GM21717 (cell line): ENCODE measurements around the gene HERC2.

ENCODE experiments used
- ATAC-seq: cut with Tn5 transposase; IDR thresholded peaks from one replicate; pipeline ENCODE4 v1.9.1; 2021; ENCODE audit warnings: mild to moderate bottlenecking, moderate library complexity; ENCODE audit not compliant: unreplicated experiment

HERC2 gene

GRCh38 chr15:28114721-28115622 lies 207.0 kb downstream of the HERC2 start:
- ATAC-seq = no peak

- no peak for ATAC-seq
These were observed 207.9 kb downstream of the HERC2 start for GRCh38 chr15:28114114-28114455.

- ATAC-seq = no peak
These were observed 208.4 kb downstream of the HERC2 start for GRCh38 chr15:28113394-28114113.

GRCh38 chr15:28112962-28113361 lies 209.0 kb downstream of the HERC2 start:
- no peak for ATAC-seq

- ATAC-seq = no peak
These were observed 209.7 kb downstream of the HERC2 start for GRCh38 chr15:28112101-28112760.

- no peak for ATAC-seq
These were observed 210.4 kb downstream of the HERC2 start for GRCh38 chr15:28111543-28111942.

GRCh38 chr15:28110481-28110881 lies 211.5 kb downstream of the HERC2 start:
- ATAC-seq = no peak

- no peak for ATAC-seq
These were observed 212.1 kb downstream of the HERC2 start for GRCh38 chr15:28109626-28110455.

GRCh38 chr15:28107904-28108275 lies 214.1 kb downstream of the HERC2 start:
- no peak for ATAC-seq

- no peak for ATAC-seq
These were observed 214.7 kb downstream of the HERC2 start for GRCh38 chr15:28107111-28107903.

GRCh38 chr15:28106294-28107110 lies 215.5 kb downstream of the HERC2 start:
- ATAC-seq = no peak

- no peak for ATAC-seq
These were observed 216.2 kb downstream of the HERC2 start for GRCh38 chr15:28105793-28106192.

GRCh38 chr15:28105224-28105791 lies 216.7 kb downstream of the HERC2 start:
- no peak for ATAC-seq

GRCh38 chr15:28104326-28104725 lies 217.7 kb downstream of the HERC2 start:
- ATAC-seq = no peak

- ATAC-seq = no peak
These were observed 218.1 kb downstream of the HERC2 start for GRCh38 chr15:28103831-28104230.

- ATAC-seq = no peak
These were observed 220.0 kb downstream of the HERC2 start for GRCh38 chr15:28101983-28102441.

GRCh38 chr15:28101201-28101600 lies 220.8 kb downstream of the HERC2 start:
- ATAC-seq = no peak

GRCh38 chr15:28100516-28101195 lies 221.3 kb downstream of the HERC2 start:
- ATAC-seq = no peak
